Measurements from ENCODE around the gene IFITM2. TPM values are rescaled to one million over a fixed set of nuclear protein-coding genes. Genes with fewer than 3 reads are reported as not detected.
"Not testable (repeated sequence)": the region's sequence is repeated elsewhere in the genome, so short reads cannot be mapped to it uniquely, and the experiment has no call there.

Gene IFITM2
- total RNA-seq (2014; rRNA removed; shearing (Covaris generic)) (57.3 and 91.2 TPM in 2 replicates), polyA plus RNA-seq (2016; fragmentation: Nextera tagmentation; extraction: Ambion mirVana) (857 and 906 TPM in 2 replicates)
- long read RNA-seq, transcript IFITM2-206 (2 exons, 892 nt) = major isoform, 87 of 100 reads
- long read RNA-seq, partial matches to known transcripts = 2 of 100 reads
- long read RNA-seq, other reads (novel, unspliced or antisense) = 11 of 100 reads

DNA sequence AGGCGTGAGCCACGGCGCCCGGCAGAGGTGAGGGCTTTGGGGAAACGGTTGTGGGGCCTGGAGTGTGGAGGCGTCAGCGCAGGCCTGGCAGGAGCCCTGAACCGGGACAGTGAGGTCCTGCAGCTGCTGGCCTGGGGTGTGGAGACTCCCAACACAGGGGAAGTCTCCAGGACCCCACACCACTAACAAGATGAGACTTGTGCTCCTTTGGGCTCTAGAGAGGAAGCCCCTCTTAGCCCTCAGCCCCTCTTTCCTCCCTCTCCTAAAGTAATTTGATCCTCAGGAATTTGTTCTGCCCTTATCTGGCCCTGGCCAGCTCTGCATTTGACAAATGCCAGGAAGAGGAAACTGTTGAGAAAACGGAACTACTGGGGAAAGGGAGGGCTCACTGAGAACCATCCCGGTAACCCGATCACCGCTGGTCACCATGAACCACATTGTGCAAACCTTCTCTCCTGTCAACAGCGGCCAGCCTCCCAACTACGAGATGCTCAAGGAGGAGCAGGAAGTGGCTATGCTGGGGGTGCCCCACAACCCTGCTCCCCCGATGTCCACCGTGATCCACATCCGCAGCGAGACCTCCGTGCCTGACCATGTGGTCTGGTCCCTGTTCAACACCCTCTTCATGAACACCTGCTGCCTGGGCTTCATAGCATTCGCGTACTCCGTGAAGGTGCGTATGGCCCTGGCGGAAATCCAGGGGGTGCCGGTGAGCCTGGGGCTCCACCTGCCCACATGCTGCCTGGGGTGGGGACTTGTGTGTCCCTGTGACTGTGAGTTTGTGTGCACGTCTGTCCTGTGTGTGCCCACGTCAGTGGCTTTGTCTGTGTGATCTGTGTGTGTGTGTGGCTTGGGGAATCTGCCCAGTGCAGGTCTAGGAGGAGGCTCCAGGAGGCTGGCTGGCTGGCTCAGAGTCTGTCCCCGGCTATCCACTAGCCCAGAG, at the start of gene IFITM2:
Gene IFITM2, plus strand, starts transcription at position 51 of the 943 bp plus-strand sequence. Its CDS starts 377 bp downstream, at position 428.
- peak within 1 kb of the TSS; percentile 93 for H3K27ac Mint-ChIP-seq
- TF ChIP-seq POLR2AphosphoS5 (IDR thresholded peaks at IDR 0.05; ENCODE audit: low read depth) = peak; percentile 48; the same call in 1 of the 2 replicates
- Histone ChIP-seq H3K27ac (ENCODE audit: low read depth) (peak within 1 kb of the TSS; percentile 90), H3K4me2 (peak within 1 kb of the TSS; percentile 84), H3K4me1 (ENCODE audit: insufficient read depth) (peaks cover 64% of the 10 kb centered on the region), H3K4me3 (peak within 1 kb of the TSS; percentile 68), H3F3A (replicated peaks; ENCODE audit: low read depth) (peaks cover 30% of the 10 kb centered on the region), H3K79me2 (replicated peaks; ENCODE audit: insufficient read depth) (peaks cover 12% of the 10 kb centered on the region)
- not testable (repeated sequence) for H3K9me2 ChIP-seq (ENCODE audit: insufficient read depth); H3K36me3 ChIP-seq (ENCODE audit: insufficient read depth); H3K36me3 Mint-ChIP-seq (ENCODE audit: low read depth); H2AFZ ChIP-seq; H3K9me3 Mint-ChIP-seq; H4K20me1 ChIP-seq (replicated peaks; ENCODE audit: insufficient read depth); H3K27me3 ChIP-seq (ENCODE audit: insufficient read depth)
- DNase-seq (ENCODE audit: low spot score) (peak; percentile 93), ATAC-seq (peak; percentile 41)
- H3K4me3 Mint-ChIP-seq = peak within 1 kb of the TSS; percentile 86
- H3K27me3 Mint-ChIP-seq (ENCODE audit: insufficient read depth, low read depth, poor library complexity) = peaks cover 39% of the 10 kb centered on the region
- peaks cover 62% of the 10 kb centered on the region for H3K4me1 Mint-ChIP-seq

- no peak for DNase-seq (ENCODE audit: low spot score)
- H4K20me1 ChIP-seq (replicated peaks; ENCODE audit: insufficient read depth) = no peaks in the 10 kb centered on the region
- Mint-ChIP-seq H3K36me3 (ENCODE audit: low read depth) (peaks cover 8% of the 10 kb centered on the region; the same call in 1 of the 3 replicates), H3K4me3 (no peak overlapping the region), H3K27ac (no peak overlapping the region), H3K27me3 (ENCODE audit: insufficient read depth, low read depth, poor library complexity) (peaks cover 4% of the 10 kb centered on the region), H3K9me3 (peaks cover 25% of the 10 kb centered on the region), H3K4me1 (no peaks in the 10 kb centered on the region)
- H3K36me3 ChIP-seq (ENCODE audit: insufficient read depth) = no peaks in the 10 kb centered on the region
- ATAC-seq = no peak
- no peaks in the 10 kb centered on the region for H3F3A ChIP-seq (replicated peaks; ENCODE audit: low read depth)
- no peak overlapping the region for H2AFZ ChIP-seq
- no peak overlapping the region for H3K27ac ChIP-seq (ENCODE audit: low read depth)
- no peak overlapping the region for H3K4me2 ChIP-seq
- H3K27me3 ChIP-seq (ENCODE audit: insufficient read depth) = no peaks in the 10 kb centered on the region
- H3K4me1 ChIP-seq (ENCODE audit: insufficient read depth) = no peaks in the 10 kb centered on the region
- peaks cover 4% of the 10 kb centered on the region; the same call in 1 of the 2 replicates for H3K9me2 ChIP-seq (ENCODE audit: insufficient read depth)
- no peaks in the 10 kb centered on the region for H3K79me2 ChIP-seq (replicated peaks; ENCODE audit: insufficient read depth)
- no peak overlapping the region for H3K4me3 ChIP-seq
- TF ChIP-seq, protein P1, sequence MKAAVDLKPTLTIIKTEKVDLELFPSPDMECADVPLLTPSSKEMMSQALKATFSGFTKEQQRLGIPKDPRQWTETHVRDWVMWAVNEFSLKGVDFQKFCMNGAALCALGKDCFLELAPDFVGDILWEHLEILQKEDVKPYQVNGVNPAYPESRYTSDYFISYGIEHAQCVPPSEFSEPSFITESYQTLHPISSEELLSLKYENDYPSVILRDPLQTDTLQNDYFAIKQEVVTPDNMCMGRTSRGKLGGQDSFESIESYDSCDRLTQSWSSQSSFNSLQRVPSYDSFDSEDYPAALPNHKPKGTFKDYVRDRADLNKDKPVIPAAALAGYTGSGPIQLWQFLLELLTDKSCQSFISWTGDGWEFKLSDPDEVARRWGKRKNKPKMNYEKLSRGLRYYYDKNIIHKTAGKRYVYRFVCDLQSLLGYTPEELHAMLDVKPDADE (IDR thresholded peaks at IDR 0.05) = no peak
- TF ChIP-seq CREB1 (CRISPR knock-in tag; IDR thresholded peaks at IDR 0.05; ENCODE audit: low read depth) (no peak), NANOG (IDR thresholded peaks at IDR 0.05; ENCODE audit: borderline replicate concordance) (no peak), ZNF331 (CRISPR knock-in tag; IDR thresholded peaks at IDR 0.05; ENCODE audit: low read depth) (no peak), JUNB (IDR thresholded peaks at IDR 0.05; ENCODE audit: unreplicated experiment) (no peak), STAT1 (IDR thresholded peaks at IDR 0.05; ENCODE audit: unreplicated experiment) (no peak), POLR2AphosphoS5 (IDR thresholded peaks at IDR 0.05; ENCODE audit: low read depth) (no peak), EZH2 (IDR thresholded peaks at IDR 0.05; ENCODE audit: low read depth, unreplicated experiment) (no peak), EZH2phosphoT487 (IDR thresholded peaks at IDR 0.05; ENCODE audit: unreplicated experiment) (no peak)
- TF ChIP-seq, protein P2, sequence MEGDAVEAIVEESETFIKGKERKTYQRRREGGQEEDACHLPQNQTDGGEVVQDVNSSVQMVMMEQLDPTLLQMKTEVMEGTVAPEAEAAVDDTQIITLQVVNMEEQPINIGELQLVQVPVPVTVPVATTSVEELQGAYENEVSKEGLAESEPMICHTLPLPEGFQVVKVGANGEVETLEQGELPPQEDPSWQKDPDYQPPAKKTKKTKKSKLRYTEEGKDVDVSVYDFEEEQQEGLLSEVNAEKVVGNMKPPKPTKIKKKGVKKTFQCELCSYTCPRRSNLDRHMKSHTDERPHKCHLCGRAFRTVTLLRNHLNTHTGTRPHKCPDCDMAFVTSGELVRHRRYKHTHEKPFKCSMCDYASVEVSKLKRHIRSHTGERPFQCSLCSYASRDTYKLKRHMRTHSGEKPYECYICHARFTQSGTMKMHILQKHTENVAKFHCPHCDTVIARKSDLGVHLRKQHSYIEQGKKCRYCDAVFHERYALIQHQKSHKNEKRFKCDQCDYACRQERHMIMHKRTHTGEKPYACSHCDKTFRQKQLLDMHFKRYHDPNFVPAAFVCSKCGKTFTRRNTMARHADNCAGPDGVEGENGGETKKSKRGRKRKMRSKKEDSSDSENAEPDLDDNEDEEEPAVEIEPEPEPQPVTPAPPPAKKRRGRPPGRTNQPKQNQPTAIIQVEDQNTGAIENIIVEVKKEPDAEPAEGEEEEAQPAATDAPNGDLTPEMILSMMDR (conservative IDR thresholded peaks at IDR 0.05; ENCODE audit: low read depth in 2 of 2) = no peak
- TF ChIP-seq, protein P3, sequence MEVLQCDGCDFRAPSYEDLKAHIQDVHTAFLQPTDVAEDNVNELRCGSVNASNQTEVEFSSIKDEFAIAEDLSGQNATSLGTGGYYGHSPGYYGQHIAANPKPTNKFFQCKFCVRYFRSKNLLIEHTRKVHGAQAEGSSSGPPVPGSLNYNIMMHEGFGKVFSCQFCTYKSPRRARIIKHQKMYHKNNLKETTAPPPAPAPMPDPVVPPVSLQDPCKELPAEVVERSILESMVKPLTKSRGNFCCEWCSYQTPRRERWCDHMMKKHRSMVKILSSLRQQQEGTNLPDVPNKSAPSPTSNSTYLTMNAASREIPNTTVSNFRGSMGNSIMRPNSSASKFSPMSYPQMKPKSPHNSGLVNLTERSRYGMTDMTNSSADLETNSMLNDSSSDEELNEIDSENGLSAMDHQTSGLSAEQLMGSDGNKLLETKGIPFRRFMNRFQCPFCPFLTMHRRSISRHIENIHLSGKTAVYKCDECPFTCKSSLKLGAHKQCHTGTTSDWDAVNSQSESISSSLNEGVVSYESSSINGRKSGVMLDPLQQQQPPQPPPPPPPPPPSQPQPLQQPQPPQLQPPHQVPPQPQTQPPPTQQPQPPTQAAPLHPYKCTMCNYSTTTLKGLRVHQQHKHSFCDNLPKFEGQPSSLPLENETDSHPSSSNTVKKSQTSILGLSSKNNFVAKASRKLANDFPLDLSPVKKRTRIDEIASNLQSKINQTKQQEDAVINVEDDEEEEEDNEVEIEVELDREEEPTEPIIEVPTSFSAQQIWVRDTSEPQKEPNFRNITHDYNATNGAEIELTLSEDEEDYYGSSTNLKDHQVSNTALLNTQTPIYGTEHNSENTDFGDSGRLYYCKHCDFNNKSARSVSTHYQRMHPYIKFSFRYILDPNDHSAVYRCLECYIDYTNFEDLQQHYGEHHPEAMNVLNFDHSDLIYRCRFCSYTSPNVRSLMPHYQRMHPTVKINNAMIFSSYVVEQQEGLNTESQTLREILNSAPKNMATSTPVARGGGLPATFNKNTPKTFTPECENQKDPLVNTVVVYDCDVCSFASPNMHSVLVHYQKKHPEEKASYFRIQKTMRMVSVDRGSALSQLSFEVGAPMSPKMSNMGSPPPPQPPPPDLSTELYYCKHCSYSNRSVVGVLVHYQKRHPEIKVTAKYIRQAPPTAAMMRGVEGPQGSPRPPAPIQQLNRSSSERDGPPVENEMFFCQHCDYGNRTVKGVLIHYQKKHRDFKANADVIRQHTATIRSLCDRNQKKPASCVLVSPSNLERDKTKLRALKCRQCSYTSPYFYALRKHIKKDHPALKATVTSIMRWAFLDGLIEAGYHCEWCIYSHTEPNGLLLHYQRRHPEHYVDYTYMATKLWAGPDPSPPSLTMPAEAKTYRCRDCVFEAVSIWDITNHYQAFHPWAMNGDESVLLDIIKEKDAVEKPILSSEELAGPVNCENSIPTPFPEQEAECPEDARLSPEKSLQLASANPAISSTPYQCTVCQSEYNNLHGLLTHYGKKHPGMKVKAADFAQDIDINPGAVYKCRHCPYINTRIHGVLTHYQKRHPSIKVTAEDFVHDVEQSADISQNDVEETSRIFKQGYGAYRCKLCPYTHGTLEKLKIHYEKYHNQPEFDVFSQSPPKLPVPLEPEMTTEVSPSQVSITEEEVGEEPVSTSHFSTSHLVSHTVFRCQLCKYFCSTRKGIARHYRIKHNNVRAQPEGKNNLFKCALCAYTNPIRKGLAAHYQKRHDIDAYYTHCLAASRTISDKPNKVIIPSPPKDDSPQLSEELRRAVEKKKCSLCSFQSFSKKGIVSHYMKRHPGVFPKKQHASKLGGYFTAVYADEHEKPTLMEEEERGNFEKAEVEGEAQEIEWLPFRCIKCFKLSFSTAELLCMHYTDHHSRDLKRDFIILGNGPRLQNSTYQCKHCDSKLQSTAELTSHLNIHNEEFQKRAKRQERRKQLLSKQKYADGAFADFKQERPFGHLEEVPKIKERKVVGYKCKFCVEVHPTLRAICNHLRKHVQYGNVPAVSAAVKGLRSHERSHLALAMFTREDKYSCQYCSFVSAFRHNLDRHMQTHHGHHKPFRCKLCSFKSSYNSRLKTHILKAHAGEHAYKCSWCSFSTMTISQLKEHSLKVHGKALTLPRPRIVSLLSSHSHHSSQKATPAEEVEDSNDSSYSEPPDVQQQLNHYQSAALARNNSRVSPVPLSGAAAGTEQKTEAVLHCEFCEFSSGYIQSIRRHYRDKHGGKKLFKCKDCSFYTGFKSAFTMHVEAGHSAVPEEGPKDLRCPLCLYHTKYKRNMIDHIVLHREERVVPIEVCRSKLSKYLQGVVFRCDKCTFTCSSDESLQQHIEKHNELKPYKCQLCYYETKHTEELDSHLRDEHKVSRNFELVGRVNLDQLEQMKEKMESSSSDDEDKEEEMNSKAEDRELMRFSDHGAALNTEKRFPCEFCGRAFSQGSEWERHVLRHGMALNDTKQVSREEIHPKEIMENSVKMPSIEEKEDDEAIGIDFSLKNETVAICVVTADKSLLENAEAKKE (CRISPR knock-in tag; IDR thresholded peaks at IDR 0.05) = no peak
Observed at GRCh38 chr11:259413-259812, 48.2 kb upstream of the IFITM2 start.
